IMR-90 (cell line): ENCODE data around the gene RPAIN.

Experiments used
- CTCF ChIP-seq: conservative IDR thresholded peaks from 2 replicates; pipeline ENCODE4 v1.5.1; 2012; ENCODE audit warnings: mild to moderate bottlenecking, low read depth, low read length, improper control_type of control experiment
- MAFK ChIP-seq: IDR thresholded peaks from 2 replicates; pipeline ENCODE4 v1.6.1; 2012; ENCODE audit warnings: low read depth, low read length, improper control_type of control experiment
- POLR2A ChIP-seq: IDR thresholded peaks from 2 replicates; pipeline ENCODE4 v1.6.1; 2012; ENCODE audit warnings: mild to moderate bottlenecking, low read depth, low read length

- no peak for TF ChIP-seq CTCF
- TF ChIP-seq POLR2A, result no peak
- no peak for TF ChIP-seq MAFK
These were observed 46.3 kb downstream of the RPAIN start for GRCh38 chr17:5466295-5466694.
